Small intestine (tissue), 7 donors: ENCODE results near the gene FKBP1B. TPM values are rescaled to one million over a fixed set of nuclear protein-coding genes. Genes with fewer than 3 reads are reported as not detected.

Source experiments
- DNase-seq, 2 donors: peaks; one replicate each; pipeline versions ENCODE4 v3.0.0 to v3.0.0-alpha.2; 2013
- FAIRE-seq: peaks from 2 replicates; lab custom pipeline; 2012; peaks lifted over from hg19 to GRCh38; lab: Jason Lieb, UNC
- H3K27ac ChIP-seq, 3 donors: one replicate each; pipeline ENCODE4 v1.5.1; 2013; ENCODE audit warnings: low read length in 2 of 3, mild to moderate bottlenecking in 2 of 3, control low read depth in 1 of 3, inconsistent platforms in 1 of 3, low read depth in 1 of 3, moderate library complexity in 1 of 3
- H3K27me3 ChIP-seq, 3 donors: one replicate each; pipeline ENCODE4 v1.6.1; 2013; ENCODE audit warnings: low read length in 3 of 3, inconsistent platforms in 1 of 3; ENCODE audit not compliant: control insufficient read depth in 3 of 3, insufficient read depth in 3 of 3
- H3K36me3 ChIP-seq, 3 donors: one replicate each; pipeline ENCODE4 v1.6.1; 2013; ENCODE audit warnings: low read length in 3 of 3, inconsistent platforms in 1 of 3, low read depth in 1 of 3, mild to moderate bottlenecking in 1 of 3, moderate library complexity in 1 of 3; ENCODE audit not compliant: control insufficient read depth in 3 of 3, insufficient read depth in 2 of 3
- H3K4me1 ChIP-seq, 3 donors: one replicate each; pipeline ENCODE4 v1.6.1; 2013; ENCODE audit warnings: low read length in 2 of 3, inconsistent platforms in 1 of 3, low read depth in 1 of 3, mild to moderate bottlenecking in 1 of 3, moderate library complexity in 1 of 3; ENCODE audit not compliant: control insufficient read depth in 3 of 3, insufficient read depth in 2 of 3
- H3K4me3 ChIP-seq, 3 donors: one replicate each; pipeline ENCODE4 v1.5.1; 2013; ENCODE audit warnings: low read length in 3 of 3, control low read depth in 1 of 3, inconsistent platforms in 1 of 3, low read depth in 1 of 3, mild to moderate bottlenecking in 1 of 3, moderate library complexity in 1 of 3
- H3K9me3 ChIP-seq, 2 donors: one replicate each; pipeline ENCODE4 v1.6.1; 2013; ENCODE audit warnings: low read depth in 1 of 2, low read length in 1 of 2; ENCODE audit not compliant: control insufficient read depth in 2 of 2, insufficient read depth in 1 of 2
- WGBS, 3 donors: extraction: QIAGEN DNeasy Blood & Tissue Kit; methylation state at CpG; one replicate each; pipeline ENCODE4 v1.1.7; 2013; 5-methylcytosine and 5-hydroxymethylcytosine counted together
- polyA plus RNA-seq, 4 donors: library from polyadenylated mRNA; stranded (reverse) in 3 of 4; unstranded in 1 of 4; fragments of 200-250 nt in 3 of 4; fragments of 120-200 nt in 1 of 4; gene quantifications; one replicate each; pipeline versions ENCODE4 v1.2.1 to v1.2.3, GENCODE V29; 2013
- donor health status: healthy with polysubstance abuse.
- donor health status: control.
- donor health status: control.
- donor health status: Bipolar disorder and iron deficiency.
- donor health status: healthy.

The FKBP1B gene
- polyA plus RNA-seq, 4 donors, result 4.8 to 106 (median 49.2) TPM

- DNase-seq (no peak), FAIRE-seq (no peak)
- Histone ChIP-seq H3K27ac (no peak overlapping the region), H3K4me1 (peaks cover 2 to 31% (median 5%) of the 10 kb centered on the region in 3 donors), H3K9me3 (no peaks in the 10 kb centered on the region), H3K27me3 (no peaks in the 10 kb centered on the region), H3K4me3 (no peak overlapping the region), H3K36me3 (peaks cover 1 to 19% (median 3%) of the 10 kb centered on the region in 3 donors)
- WGBS, 3 donors, result 66 to 85% (median 73%) methylated on average over 2 of the region's 2 CpGs
Observed at GRCh38 chr2:24080701-24081100, 31.2 kb downstream of the FKBP1B start.

- peaks cover 1 to 26% (median 3%) of the 10 kb centered on the region in 3 donors for H3K36me3 ChIP-seq
- peak overlapping the region in 2 of 3 donors; percentile 61 to 77 for H3K4me3 ChIP-seq
- DNase-seq (no peak), FAIRE-seq (no peak)
- peaks cover 2 to 25% (median 5%) of the 10 kb centered on the region in 3 donors for H3K4me1 ChIP-seq
- WGBS, 3 donors, result 78 to 87% (median 82%) methylated on average over 7 to 8 of the region's 8 CpGs
- no peaks in the 10 kb centered on the region for H3K9me3 ChIP-seq
- peak overlapping the region; percentile 92 to 99 (median 98) for H3K27ac ChIP-seq
- H3K27me3 ChIP-seq, result no peaks in the 10 kb centered on the region
Observed at GRCh38 chr2:24082787-24083566, 33.4 kb downstream of the FKBP1B start.

- DNase-seq (peak; percentile 98 to 99), FAIRE-seq (no peak)
- H3K36me3 ChIP-seq, result peaks cover 1 to 29% (median 3%) of the 10 kb centered on the region in 3 donors
- 2 to 6% (median 6%) methylated on average over 30 of the region's 30 CpGs for WGBS, 3 donors
- no peaks in the 10 kb centered on the region for H3K27me3 ChIP-seq
- H3K9me3 ChIP-seq, result no peaks in the 10 kb centered on the region
- peak overlapping the region; percentile 43 to 77 (median 61) for H3K4me3 ChIP-seq
- peak overlapping the region; percentile 98 to 99 (median 99) for H3K27ac ChIP-seq
- peaks cover 2 to 18% (median 5%) of the 10 kb centered on the region in 3 donors for H3K4me1 ChIP-seq
Observed at GRCh38 chr2:24083567-24084385, 34.2 kb downstream of the FKBP1B start.

GRCh38 chr2:24084386-24085199, 35.1 kb downstream of the FKBP1B start, which contains the start of gene TP53I3:
TP53I3 (minus strand) TSS chr2:24084834; CDS start chr2:24084326, 508 bp downstream.
- Histone ChIP-seq H3K4me1 (peaks cover 2 to 16% (median 5%) of the 10 kb centered on the region in 3 donors), H3K4me3 (peak within 1 kb of the TSS; percentile 43 to 77 (median 61)), H3K27ac (peak within 1 kb of the TSS; percentile 98 to 99 (median 99)), H3K27me3 (no peaks in the 10 kb centered on the region), H3K9me3 (no peaks in the 10 kb centered on the region), H3K36me3 (peaks cover 1 to 28% (median 3%) of the 10 kb centered on the region in 3 donors)
- no peak for FAIRE-seq
- DNase-seq, result peak; percentile 90 to 98
- WGBS, 3 donors, result 1% methylated on average over 37 to 44 of the region's 44 CpGs

- no peaks in the 10 kb centered on the region for H3K9me3 ChIP-seq
- peaks cover 1 to 26% (median 3%) of the 10 kb centered on the region in 3 donors for H3K36me3 ChIP-seq
- H3K4me1 ChIP-seq, result peaks cover 2 to 16% (median 5%) of the 10 kb centered on the region in 3 donors
- peak overlapping the region; percentile 98 to 99 (median 99) for H3K27ac ChIP-seq
- H3K27me3 ChIP-seq, result no peaks in the 10 kb centered on the region
- WGBS, 3 donors, result 9 to 23% (median 21%) methylated on average over 11 of the region's 11 CpGs
- DNase-seq, result no peak
- FAIRE-seq, result no peak
- H3K4me3 ChIP-seq, result peak overlapping the region; percentile 43 to 77 (median 61)
Observed at GRCh38 chr2:24085200-24085489, 35.6 kb downstream of the FKBP1B start.

GRCh38 chr2:24086241-24086640, 36.7 kb downstream of the FKBP1B start:
- H3K4me1 ChIP-seq, result peaks cover 2 to 16% (median 5%) of the 10 kb centered on the region in 3 donors
- FAIRE-seq, result no peak
- H3K36me3 ChIP-seq, result peaks cover 0 to 20% (median 3%) of the 10 kb centered on the region in 3 donors
- no peaks in the 10 kb centered on the region for H3K9me3 ChIP-seq
- H3K27ac ChIP-seq, result no peak overlapping the region
- H3K27me3 ChIP-seq, result no peaks in the 10 kb centered on the region
- 88 to 100% (median 91%) methylated on average over 1 of the region's 1 CpG for WGBS, 3 donors
- H3K4me3 ChIP-seq, result no peak overlapping the region
- DNase-seq, result no peak

- 79 to 84% (median 79%) methylated on average over 3 of the region's 3 CpGs for WGBS, 3 donors
- Histone ChIP-seq H3K27me3 (no peaks in the 10 kb centered on the region), H3K4me1 (peaks cover 1 to 16% (median 5%) of the 10 kb centered on the region in 3 donors), H3K4me3 (no peak overlapping the region), H3K9me3 (no peaks in the 10 kb centered on the region), H3K27ac (no peak overlapping the region), H3K36me3 (peaks cover 0 to 17% (median 3%) of the 10 kb centered on the region in 3 donors)
- FAIRE-seq (no peak), DNase-seq (no peak)
Observed at GRCh38 chr2:24087032-24087431, 37.5 kb downstream of the FKBP1B start.
